ENCODE data around the gene ZNF683. TPM values are rescaled to one million over a fixed set of nuclear protein-coding genes. Genes with fewer than 3 reads are reported as not detected.

Gene ZNF683
- total and polyA plus RNA-seq, 10 of the 15 experiments (the other 5 are each of a cell fraction or from before 2014, with no cell fraction given), result not detected

DNA sequence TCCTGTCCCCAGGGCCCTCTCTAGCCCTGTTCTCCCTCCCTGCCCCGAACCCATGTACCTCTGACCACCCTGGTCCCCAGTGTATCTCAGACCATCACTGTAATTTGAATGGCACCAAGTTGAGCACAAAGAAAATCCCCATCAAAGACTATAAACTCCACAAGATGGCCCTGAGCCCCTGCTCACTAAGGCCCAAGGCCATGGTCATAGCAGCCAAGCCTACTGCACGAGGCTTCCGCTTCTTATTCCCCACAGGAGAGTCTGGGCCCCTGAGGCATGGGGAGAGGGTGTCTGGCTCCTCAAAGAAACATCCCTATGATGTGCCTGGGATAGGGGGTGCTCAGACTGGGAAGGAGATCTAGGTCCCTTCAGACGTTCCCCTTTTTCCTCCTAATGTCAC is 4.5 kb downstream of the ZNF683 start:
- H3K27ac ChIP-seq (ENCODE audit: control insufficient read depth, insufficient read depth), result no peak overlapping the region
- BruUV-seq (replicated peaks), result no TSS peak
- no peak overlapping the region for H3K4me3 ChIP-seq
- H3K4me1 ChIP-seq (ENCODE audit: control insufficient read depth, insufficient read depth, low read length), result no peaks in the 10 kb centered on the region; the same call in 1 of the 2 replicates
- H3K4me2 ChIP-seq (ENCODE audit: control insufficient read depth, insufficient read depth), result no peak overlapping the region
- ATAC-seq (no peak), FAIRE-seq (no peak), DNase-seq (ENCODE audit: low read depth, low spot score) (no peak)
- no peaks in the 10 kb centered on the region for H3K36me3 ChIP-seq (ENCODE audit: control insufficient read depth in 2 of 2, insufficient read depth in 2 of 2, low read length in 1 of 2)
- ChIA-PET SMC1A (ENCODE audit: uncharacterized antibody, unreplicated experiment) (interaction anchor here (1.5 kb wide), 1 partner anchor 49 kb away, joined by 3 read pairs; no protein-coding TSS in a partner anchor), POLR2A (interaction anchor here (0.6 kb wide), 1 partner anchor 28 kb away, joined by 3 read pairs; no protein-coding TSS in a partner anchor), CTCF (interaction anchor here (0.6 kb wide), 1 partner anchor 199 kb away, joined by 3 read pairs; no protein-coding TSS in a partner anchor), RAD21 (ENCODE audit: unreplicated experiment) (no interaction called here)
- no peak overlapping the region for H2AFZ ChIP-seq (ENCODE audit: control insufficient read depth, low read depth, low read length)
- H4K20me1 ChIP-seq (ENCODE audit: control insufficient read depth, insufficient read depth), result no peaks in the 10 kb centered on the region
- no peaks in the 10 kb centered on the region; the same call in 2 of the 3 replicates for H3K9me3 ChIP-seq (replicated peaks; ENCODE audit: control insufficient read depth, insufficient read depth, low read length)
- no peak overlapping the region for H3K9ac ChIP-seq (ENCODE audit: control insufficient read depth, insufficient read depth, low read length)
- no peaks in the 10 kb centered on the region for H3K79me2 ChIP-seq (ENCODE audit: control insufficient read depth, insufficient read depth, low read length)
- TF ChIP-seq, protein P1, sequence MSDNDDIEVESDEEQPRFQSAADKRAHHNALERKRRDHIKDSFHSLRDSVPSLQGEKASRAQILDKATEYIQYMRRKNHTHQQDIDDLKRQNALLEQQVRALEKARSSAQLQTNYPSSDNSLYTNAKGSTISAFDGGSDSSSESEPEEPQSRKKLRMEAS (IDR thresholded peaks at IDR 0.05; ENCODE audit: low read depth, low read length), result no peak
- TF ChIP-seq HDAC6 (IDR thresholded peaks at IDR 0.05; ENCODE audit: unreplicated experiment) (no peak), CEBPB (IDR thresholded peaks at IDR 0.05; ENCODE audit: borderline replicate concordance in 1 of 2, low read depth in 2 of 2, low read length in 2 of 2) (no peak), MTA2 (IDR thresholded peaks at IDR 0.05; ENCODE audit: low read depth) (no peak), CBX5 (IDR thresholded peaks at IDR 0.05; ENCODE audit: low read depth) (no peak)
- WGBS (ENCODE audit: insufficient coverage, insufficient replicate concordance, low lambda C conversion rate, missing lambda C conversion rate), result 13% methylated on average over 4 of the region's 4 CpGs
- H3K27me3 ChIP-seq (replicated peaks in 1 of 2; ENCODE audit: control insufficient read depth in 2 of 2, insufficient read depth in 2 of 2, low read length in 1 of 2), result peaks cover 0 to 1% of the 10 kb centered on the region in 2 experiments; a peak in 1 of 4 replicates
- in situ Hi-C loops (cut with MboI) (no loop called here), intact Hi-C loops (cut with micrococcal nuclease; ENCODE audit: unreplicated experiment) (loop anchor here (10.0 kb wide), 1 partner anchor 47 kb away; the partner anchor contains the start of gene LIN28A)

DNA sequence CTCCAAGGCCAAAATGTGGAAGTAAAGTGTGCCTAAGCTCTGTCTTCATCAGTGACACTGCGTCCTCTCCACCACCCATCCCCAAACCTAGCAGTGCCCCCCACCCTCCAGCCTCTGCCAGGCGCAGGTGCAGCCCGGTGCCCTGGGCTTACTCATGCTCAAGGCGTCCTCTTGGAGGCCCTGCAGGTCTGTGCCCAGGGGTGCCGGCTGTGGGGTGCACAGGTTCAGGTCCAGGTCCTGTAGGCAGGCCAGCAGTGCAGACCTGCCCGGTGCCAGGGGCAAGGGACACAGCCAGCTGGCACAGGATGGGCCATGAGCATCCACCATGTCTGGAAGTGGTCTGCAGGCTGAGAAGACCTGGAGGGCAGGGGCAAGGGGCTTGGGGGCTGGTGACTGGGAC is 5.1 kb downstream of the ZNF683 start:
- H3K79me2 ChIP-seq (ENCODE audit: control insufficient read depth, insufficient read depth, low read length), result no peaks in the 10 kb centered on the region
- H3K9me3 ChIP-seq (replicated peaks; ENCODE audit: control insufficient read depth, insufficient read depth, low read length), result no peaks in the 10 kb centered on the region; the same call in 2 of the 3 replicates
- intact Hi-C loops (cut with micrococcal nuclease; ENCODE audit: unreplicated experiment) (loop anchor here (10.0 kb wide), 1 partner anchor 47 kb away; the partner anchor contains the start of gene LIN28A), in situ Hi-C loops (cut with MboI) (no loop called here)
- DNase-seq (ENCODE audit: low read depth, low spot score) (no peak), ATAC-seq (no peak), FAIRE-seq (no peak)
- ChIA-PET SMC1A (ENCODE audit: uncharacterized antibody, unreplicated experiment) (interaction anchor here (1.5 kb wide), 1 partner anchor 50 kb away, joined by 3 read pairs; no protein-coding TSS in a partner anchor), RAD21 (ENCODE audit: unreplicated experiment) (no interaction called here), POLR2A (interaction anchor here (0.6 kb wide), 1 partner anchor 29 kb away, joined by 3 read pairs; no protein-coding TSS in a partner anchor), CTCF (interaction anchor here (0.6 to 1.3 kb wide), 4 partner anchors 24 to 222 kb away, joined by 3 to 4 read pairs (median 3); no protein-coding TSS in a partner anchor)
- WGBS (ENCODE audit: insufficient coverage, insufficient replicate concordance, low lambda C conversion rate, missing lambda C conversion rate), result 17% methylated on average over 6 of the region's 6 CpGs
- H3K9ac ChIP-seq (ENCODE audit: control insufficient read depth, insufficient read depth, low read length), result no peak overlapping the region
- H3K27me3 ChIP-seq (replicated peaks in 1 of 2; ENCODE audit: control insufficient read depth in 2 of 2, insufficient read depth in 2 of 2, low read length in 1 of 2), result peaks cover 0 to 2% of the 10 kb centered on the region in 2 experiments; a peak in 1 of 4 replicates
- H4K20me1 ChIP-seq (ENCODE audit: control insufficient read depth, insufficient read depth), result no peaks in the 10 kb centered on the region
- no peaks in the 10 kb centered on the region for H3K36me3 ChIP-seq (ENCODE audit: control insufficient read depth in 2 of 2, insufficient read depth in 2 of 2, low read length in 1 of 2)
- H3K4me1 ChIP-seq (ENCODE audit: control insufficient read depth, insufficient read depth, low read length), result no peaks in the 10 kb centered on the region; the same call in 1 of the 2 replicates
- BruUV-seq (replicated peaks), result no TSS peak
- H3K27ac ChIP-seq (ENCODE audit: control insufficient read depth, insufficient read depth), result no peak overlapping the region
- no peak overlapping the region for H3K4me3 ChIP-seq
- no peak overlapping the region for H3K4me2 ChIP-seq (ENCODE audit: control insufficient read depth, insufficient read depth)
- H2AFZ ChIP-seq (ENCODE audit: control insufficient read depth, low read depth, low read length), result no peak overlapping the region
- TF ChIP-seq WRNIP1 (IDR thresholded peaks at IDR 0.05; ENCODE audit: borderline replicate concordance, low read depth, low read length) (no peak), MYC (IDR thresholded peaks at IDR 0.05; ENCODE audit: insufficient read depth, insufficient read length, insufficient replicate concordance, low read length, severe bottlenecking) (no peak), SP1 (IDR thresholded peaks at IDR 0.05; ENCODE audit: low read depth, low read length) (no peak), BHLHE40 (IDR thresholded peaks at IDR 0.05; ENCODE audit: borderline replicate concordance in 1 of 2, low read depth in 2 of 2, low read length in 1 of 2) (no peak), NFXL1 (IDR thresholded peaks at IDR 0.05; ENCODE audit: borderline replicate concordance) (no peak), HDAC6 (IDR thresholded peaks at IDR 0.05; ENCODE audit: unreplicated experiment) (no peak), KLF5 (IDR thresholded peaks at IDR 0.05; ENCODE audit: partially characterized antibody) (no peak)
- TF ChIP-seq, protein P2, sequence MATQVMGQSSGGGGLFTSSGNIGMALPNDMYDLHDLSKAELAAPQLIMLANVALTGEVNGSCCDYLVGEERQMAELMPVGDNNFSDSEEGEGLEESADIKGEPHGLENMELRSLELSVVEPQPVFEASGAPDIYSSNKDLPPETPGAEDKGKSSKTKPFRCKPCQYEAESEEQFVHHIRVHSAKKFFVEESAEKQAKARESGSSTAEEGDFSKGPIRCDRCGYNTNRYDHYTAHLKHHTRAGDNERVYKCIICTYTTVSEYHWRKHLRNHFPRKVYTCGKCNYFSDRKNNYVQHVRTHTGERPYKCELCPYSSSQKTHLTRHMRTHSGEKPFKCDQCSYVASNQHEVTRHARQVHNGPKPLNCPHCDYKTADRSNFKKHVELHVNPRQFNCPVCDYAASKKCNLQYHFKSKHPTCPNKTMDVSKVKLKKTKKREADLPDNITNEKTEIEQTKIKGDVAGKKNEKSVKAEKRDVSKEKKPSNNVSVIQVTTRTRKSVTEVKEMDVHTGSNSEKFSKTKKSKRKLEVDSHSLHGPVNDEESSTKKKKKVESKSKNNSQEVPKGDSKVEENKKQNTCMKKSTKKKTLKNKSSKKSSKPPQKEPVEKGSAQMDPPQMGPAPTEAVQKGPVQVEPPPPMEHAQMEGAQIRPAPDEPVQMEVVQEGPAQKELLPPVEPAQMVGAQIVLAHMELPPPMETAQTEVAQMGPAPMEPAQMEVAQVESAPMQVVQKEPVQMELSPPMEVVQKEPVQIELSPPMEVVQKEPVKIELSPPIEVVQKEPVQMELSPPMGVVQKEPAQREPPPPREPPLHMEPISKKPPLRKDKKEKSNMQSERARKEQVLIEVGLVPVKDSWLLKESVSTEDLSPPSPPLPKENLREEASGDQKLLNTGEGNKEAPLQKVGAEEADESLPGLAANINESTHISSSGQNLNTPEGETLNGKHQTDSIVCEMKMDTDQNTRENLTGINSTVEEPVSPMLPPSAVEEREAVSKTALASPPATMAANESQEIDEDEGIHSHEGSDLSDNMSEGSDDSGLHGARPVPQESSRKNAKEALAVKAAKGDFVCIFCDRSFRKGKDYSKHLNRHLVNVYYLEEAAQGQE (IDR thresholded peaks at IDR 0.05; ENCODE audit: low read depth, low read length), result no peak
